A673 (cell line): Measurements from ENCODE around the gene PLCB4.

ENCODE experiments used
- CTCF ChIP-seq: fragments of 300-800, 200-600 bp; sonication (generic); conservative IDR thresholded peaks from 2 replicates; pipeline ENCODE4 v1.5.1; 2017; ENCODE audit warnings: low read depth, mild to moderate bottlenecking, antibody characterized with exemption, low read length, moderate library complexity, mixed read lengths
- EZH2 ChIP-seq: fragments of 200-600 bp; sonication (generic); IDR thresholded peaks from 2 replicates; pipeline ENCODE4 v1.6.1; 2017; ENCODE audit warnings: borderline replicate concordance, low read depth, mild to moderate bottlenecking, mixed read lengths, antibody characterized with exemption, low read length; ENCODE audit not compliant: poor library complexity, severe bottlenecking

GRCh38 chr20:9388160-9388812 lies 319.4 kb downstream of the PLCB4 start:
- TF ChIP-seq CTCF (no peak), EZH2 (no peak)
